Endothelial cell of umbilical vein (primary cell): Measurements from ENCODE around the gene LYZL1. TPM values are rescaled to one million over a fixed set of nuclear protein-coding genes. Genes with fewer than 3 reads are reported as not detected.

Source experiments
- BruUV-seq: library from RNA; stranded (reverse); fragments of 400-500 nt; replicated peaks from 2 replicates; lab custom pipeline; 2021; lab: Mats Ljungman, UMichigan
- CTCF ChIA-PET: fragments of 300-600, 350-600 bp; sonication (Branson Sonifier 250); formaldehyde crosslinking; loops from one replicate; lab custom pipeline; 2021; ENCODE audit warnings: antibody characterized with exemption, inconsistent platforms; lab: Charles Lee
- POLR2A ChIA-PET: fragments of 300-600, 350-600 bp; sonication (Branson Sonifier 250); formaldehyde crosslinking; loops from one replicate; lab custom pipeline; 2021; ENCODE audit warnings: antibody characterized with exemption, inconsistent platforms; lab: Charles Lee
- DNase-seq: peaks from one replicate; pipeline ENCODE4 v3.0.0-alpha.2; 2011; ENCODE audit warnings: low read depth, low spot score
- FAIRE-seq: peaks from 2 replicates; lab custom pipeline; 2011; peaks lifted over from hg19 to GRCh38; lab: Jason Lieb, UNC
- H2AFZ ChIP-seq: 2 replicates; pipeline ENCODE4 v1.6.0; 2012; ENCODE audit warnings: low read depth, low read length, control low read depth, inconsistent platforms
- H3K27ac ChIP-seq: 2 replicates; pipeline ENCODE4 v1.5.1; 2011; ENCODE audit warnings: low read depth, mild to moderate bottlenecking, control low read depth, low read length, moderate library complexity; ENCODE audit not compliant: insufficient read depth
- H3K27me3 ChIP-seq, 2 experiments: 2 replicates each; pipeline versions ENCODE4 v1.6.0 to v1.6.1; 2011; ENCODE audit warnings: low read length in 2 of 2, mixed read lengths in 1 of 2; ENCODE audit not compliant: control insufficient read depth in 2 of 2, insufficient read depth in 2 of 2
- H3K36me3 ChIP-seq, 2 experiments: 2 replicates in 1 of 2; 3 replicates in 1 of 2; pipeline ENCODE4 v1.5.1; 2011; ENCODE audit warnings: low read length in 2 of 2, mild to moderate bottlenecking in 1 of 2, moderate library complexity in 1 of 2; ENCODE audit not compliant: control insufficient read depth in 2 of 2, insufficient read depth in 2 of 2; ENCODE audit errors: extremely low read depth in 1 of 2
- H3K4me1 ChIP-seq: 3 replicates; pipeline ENCODE4 v1.5.1; 2011; ENCODE audit warnings: mild to moderate bottlenecking, low read length; ENCODE audit not compliant: control insufficient read depth, insufficient read depth; ENCODE audit errors: extremely low read depth
- H3K4me2 ChIP-seq: 2 replicates; pipeline ENCODE4 v1.6.1; 2011; ENCODE audit warnings: low read length, control low read depth, mixed read lengths; ENCODE audit not compliant: insufficient read depth
- H3K4me3 ChIP-seq, 3 experiments: fragments of 200-600 bp in 1 of 3; sonication (generic), shearing (Covaris generic) in 1 of 3; replicated peaks in 1 of 3; 2 replicates each; pipeline ENCODE4 v1.5.1; 2011 to 2016; ENCODE audit warnings: control low read depth in 3 of 3, low read length in 3 of 3, mild to moderate bottlenecking in 2 of 3, inconsistent platforms in 1 of 3, low read depth in 1 of 3, moderate library complexity in 1 of 3; ENCODE audit not compliant: insufficient read depth in 1 of 3
- H3K79me2 ChIP-seq: 2 replicates; pipeline ENCODE4 v1.6.0; 2012; ENCODE audit warnings: low read length, inconsistent platforms; ENCODE audit not compliant: control insufficient read depth, insufficient read depth
- H3K9ac ChIP-seq: replicated peaks from 2 replicates; pipeline ENCODE3; 2011; ENCODE audit warnings: low read length, control low read depth; ENCODE audit not compliant: insufficient read depth; ENCODE audit errors: extremely low read depth
- H3K9me1 ChIP-seq: replicated peaks from 3 replicates; pipeline ENCODE4 v1.6.0; 2011; ENCODE audit warnings: mild to moderate bottlenecking, low read length; ENCODE audit not compliant: control insufficient read depth, insufficient read depth; ENCODE audit errors: extremely low read depth
- H3K9me3 ChIP-seq: replicated peaks from 2 replicates; pipeline ENCODE4 v1.5.1; 2012; ENCODE audit warnings: low read length, inconsistent platforms; ENCODE audit not compliant: control insufficient read depth, insufficient read depth
- H4K20me1 ChIP-seq: replicated peaks from 2 replicates; pipeline ENCODE3; 2011; ENCODE audit warnings: mild to moderate bottlenecking, low read length; ENCODE audit not compliant: control insufficient read depth, insufficient read depth; ENCODE audit errors: extremely low read depth
- EZH2 ChIP-seq: IDR thresholded peaks from 2 replicates; pipeline ENCODE4 v1.6.1; 2012; ENCODE audit warnings: borderline replicate concordance, low read depth, mild to moderate bottlenecking, moderate library complexity, low read length, inconsistent platforms; ENCODE audit not compliant: severe bottlenecking
- FOS ChIP-seq: IDR thresholded peaks from 2 replicates; pipeline ENCODE4 v1.6.1; 2011; ENCODE audit warnings: mild to moderate bottlenecking, low read length, moderate library complexity, borderline replicate concordance; ENCODE audit not compliant: insufficient read depth
- GATA2 ChIP-seq: IDR thresholded peaks from 2 replicates; pipeline ENCODE4 v1.7.0; 2011; ENCODE audit warnings: low read depth, mild to moderate bottlenecking, moderate library complexity, mixed read lengths, low read length; ENCODE audit not compliant: insufficient read length, insufficient read depth
- JUN ChIP-seq: IDR thresholded peaks from 2 replicates; pipeline ENCODE4 v1.6.1; 2011; ENCODE audit warnings: borderline replicate concordance, low read depth; ENCODE audit not compliant: insufficient read length, insufficient read depth
- MYC ChIP-seq: IDR thresholded peaks from one replicate; pipeline ENCODE4 v1.6.1; 2011; ENCODE audit warnings: mild to moderate bottlenecking, low read depth, low read length
- POLR2A ChIP-seq: IDR thresholded peaks from 2 replicates; pipeline ENCODE4 v1.6.1; 2012; ENCODE audit warnings: low read depth, mild to moderate bottlenecking, control low read depth, low read length
- POLR2AphosphoS5 ChIP-seq: IDR thresholded peaks from 2 replicates; pipeline ENCODE4 v1.6.1; 2012; ENCODE audit warnings: low read depth, mild to moderate bottlenecking, control low read depth, low read length, moderate library complexity; ENCODE audit not compliant: insufficient read depth
- dilution Hi-C: fragments of 300-500 bp; cut with MboI; formaldehyde crosslinking; loops from one replicate; pipeline ENCODE4 v1.15.0; 2019; ENCODE audit warnings: low sequenced_read_pairs; ENCODE audit not compliant: extremely low pct_ligation_motif_present
- intact Hi-C: fragments of 100-400 bp; cut with micrococcal nuclease; formaldehyde crosslinking; loops from one replicate; pipeline ENCODE4 v1.10.0; 2022
- polyA plus RNA-seq, 4 experiments: library from polyadenylated mRNA; depleted of rRNA in 3 of 4; stranded (reverse) in 3 of 4; unstranded in 1 of 4; fragments of >200 nt; gene quantifications; 2 replicates each; pipeline versions ENCODE4 v1.2.1 to v1.2.3, GENCODE V29; 2011 to 2012; ENCODE audit warnings: missing spikeins in 1 of 4
- total RNA-seq: library from RNA; stranded (reverse); gene quantifications from 2 replicates; pipeline ENCODE4 v1.2.3, GENCODE V29; 2021
- TF ChIP-seq, protein P1 (sequence below): IDR thresholded peaks from 2 replicates; pipeline ENCODE4 v1.6.1; 2011; ENCODE audit not compliant: insufficient read depth, insufficient read length
- TF ChIP-seq, protein P2 (sequence below), 2 donors: IDR thresholded peaks; 1 replicate in 1 of 2; 2 replicates in 1 of 2; pipeline ENCODE4 v1.5.1; 2011; ENCODE audit warnings: low read length in 2 of 2, mild to moderate bottlenecking in 2 of 2, moderate library complexity in 2 of 2, control low read depth in 1 of 2, inconsistent platforms in 1 of 2, low read depth in 1 of 2; ENCODE audit not compliant: insufficient read depth in 1 of 2; ENCODE audit errors: extremely low read depth in 1 of 2

LYZL1 gene
- total and polyA plus RNA-seq, 2 donors (not counting 3 experiments of a cell fraction or from before 2014, with no cell fraction given) = not detected

DNA sequence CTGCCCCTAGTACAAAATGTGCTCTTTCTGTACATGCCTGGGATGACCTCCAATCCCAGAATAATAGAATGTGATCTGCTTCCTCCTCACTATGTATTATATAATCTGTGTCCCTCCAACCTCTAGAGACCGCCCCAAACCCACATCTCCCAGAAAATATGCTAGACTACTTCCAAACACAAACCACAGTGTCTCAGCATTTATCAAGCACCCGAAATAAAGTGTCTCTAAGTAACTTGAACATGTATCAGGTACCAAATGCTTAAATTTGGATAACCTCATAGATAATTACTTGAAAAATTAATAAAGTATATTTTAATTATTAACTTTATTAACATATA lies 16.1 kb downstream of the LYZL1 start:
- DNase-seq (no peak), FAIRE-seq (no peak)
- ChIA-PET POLR2A (no interaction called here), CTCF (interaction anchor here (0.5 to 7.3 kb wide), 55 partner anchors 8 to 873 kb away, joined by 3 to 244 read pairs (median 4); no protein-coding TSS in a partner anchor)
- dilution Hi-C loops (no loop called here), intact Hi-C loops (loop anchor here (1.0 to 10.0 kb wide), 6 partner anchors 170 to 873 kb away; partner anchors contain the start of gene BAMBI)
- no peak overlapping the region for H3K4me3 ChIP-seq
- H4K20me1 ChIP-seq = no peaks in the 10 kb centered on the region
- TF ChIP-seq MYC = no peak
- TF ChIP-seq, protein P1, sequence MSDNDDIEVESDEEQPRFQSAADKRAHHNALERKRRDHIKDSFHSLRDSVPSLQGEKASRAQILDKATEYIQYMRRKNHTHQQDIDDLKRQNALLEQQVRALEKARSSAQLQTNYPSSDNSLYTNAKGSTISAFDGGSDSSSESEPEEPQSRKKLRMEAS = no peak
- TF ChIP-seq POLR2A = no peak
- no peak for TF ChIP-seq GATA2
- no peak overlapping the region for H3K27ac ChIP-seq
- no peak overlapping the region for H3K4me2 ChIP-seq
- H3K36me3 ChIP-seq = no peaks in the 10 kb centered on the region
- H2AFZ ChIP-seq = peak overlapping the region; percentile 1
- H3K4me1 ChIP-seq = no peaks in the 10 kb centered on the region
- H3K9me1 ChIP-seq = no peaks in the 10 kb centered on the region
- peaks cover 1 to 16% of the 10 kb centered on the region in 2 experiments for H3K27me3 ChIP-seq
- no peaks in the 10 kb centered on the region for H3K79me2 ChIP-seq
- H3K9ac ChIP-seq = no peak overlapping the region
- H3K9me3 ChIP-seq = no peaks in the 10 kb centered on the region
- BruUV-seq = no TSS peak

DNA sequence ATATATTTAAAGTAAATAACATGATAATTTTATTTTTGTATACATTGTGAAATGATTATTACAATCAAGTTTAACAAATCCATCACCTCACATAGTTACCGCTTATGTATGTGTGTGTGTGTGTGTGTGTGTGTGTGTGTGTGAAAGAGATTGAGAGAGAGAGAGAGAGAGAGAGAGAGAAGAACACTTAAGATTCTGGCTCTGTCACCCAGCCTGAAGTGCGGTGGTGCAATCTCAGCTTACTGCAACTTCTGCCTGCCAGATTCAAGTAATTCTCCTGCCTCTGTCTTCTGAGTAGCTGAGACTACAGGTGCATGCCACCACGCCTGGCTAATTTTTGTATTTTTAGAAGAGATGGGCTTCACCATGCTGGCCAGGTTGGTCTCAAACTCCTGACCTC lies 17.8 kb downstream of the LYZL1 start:
- H3K36me3 ChIP-seq = no peaks in the 10 kb centered on the region
- H3K79me2 ChIP-seq = no peaks in the 10 kb centered on the region
- no peak overlapping the region for H3K4me3 ChIP-seq
- CTCF ChIA-PET = interaction anchor here (2.7 to 7.3 kb wide), 2 partner anchors 314 to 643 kb away, joined by 24 to 244 read pairs; no protein-coding TSS in a partner anchor
- no peaks in the 10 kb centered on the region for H4K20me1 ChIP-seq
- TF ChIP-seq POLR2AphosphoS5 (no peak), EZH2 (no peak), JUN (no peak), MYC (no peak), POLR2A (no peak), GATA2 (no peak), FOS (no peak)
- TF ChIP-seq, protein P2, sequence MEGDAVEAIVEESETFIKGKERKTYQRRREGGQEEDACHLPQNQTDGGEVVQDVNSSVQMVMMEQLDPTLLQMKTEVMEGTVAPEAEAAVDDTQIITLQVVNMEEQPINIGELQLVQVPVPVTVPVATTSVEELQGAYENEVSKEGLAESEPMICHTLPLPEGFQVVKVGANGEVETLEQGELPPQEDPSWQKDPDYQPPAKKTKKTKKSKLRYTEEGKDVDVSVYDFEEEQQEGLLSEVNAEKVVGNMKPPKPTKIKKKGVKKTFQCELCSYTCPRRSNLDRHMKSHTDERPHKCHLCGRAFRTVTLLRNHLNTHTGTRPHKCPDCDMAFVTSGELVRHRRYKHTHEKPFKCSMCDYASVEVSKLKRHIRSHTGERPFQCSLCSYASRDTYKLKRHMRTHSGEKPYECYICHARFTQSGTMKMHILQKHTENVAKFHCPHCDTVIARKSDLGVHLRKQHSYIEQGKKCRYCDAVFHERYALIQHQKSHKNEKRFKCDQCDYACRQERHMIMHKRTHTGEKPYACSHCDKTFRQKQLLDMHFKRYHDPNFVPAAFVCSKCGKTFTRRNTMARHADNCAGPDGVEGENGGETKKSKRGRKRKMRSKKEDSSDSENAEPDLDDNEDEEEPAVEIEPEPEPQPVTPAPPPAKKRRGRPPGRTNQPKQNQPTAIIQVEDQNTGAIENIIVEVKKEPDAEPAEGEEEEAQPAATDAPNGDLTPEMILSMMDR (IDR thresholded peaks at IDR 0.05; ENCODE audit: extremely low read depth in 1 of 2, insufficient read depth in 1 of 2, low read depth in 1 of 2, low read length in 2 of 2) = no peak
- TF ChIP-seq, protein P1 = no peak
- BruUV-seq = no TSS peak
- no peak for DNase-seq
- intact Hi-C loops (loop anchor here (10.0 kb wide), 1 partner anchor 172 kb away; no protein-coding TSS in a partner anchor), dilution Hi-C loops (no loop called here)
- no peak overlapping the region for H2AFZ ChIP-seq
- FAIRE-seq = no peak
- no peaks in the 10 kb centered on the region for H3K9me1 ChIP-seq
- POLR2A ChIA-PET = interaction anchor here (0.6 kb wide), 1 partner anchor 642 kb away, joined by 3 read pairs; no protein-coding TSS in a partner anchor
- no peaks in the 10 kb centered on the region for H3K9me3 ChIP-seq
- no peaks in the 10 kb centered on the region for H3K4me1 ChIP-seq
- H3K27me3 ChIP-seq = peaks cover 1 to 16% of the 10 kb centered on the region in 2 experiments
- no peak overlapping the region for H3K4me2 ChIP-seq
- no peak overlapping the region for H3K27ac ChIP-seq
- H3K9ac ChIP-seq = no peak overlapping the region
